Osteocyte (in vitro differentiated cells): ENCODE data around the gene OPA1. TPM values are rescaled to one million over a fixed set of nuclear protein-coding genes. Genes with fewer than 3 reads are reported as not detected.
A peak's percentile ranks its signal among the peaks of the same experiment; 100 is the strongest.

Experiments used
- DNase-seq: peaks from one replicate; pipeline ENCODE4 v3.0.0; 2021; ENCODE audit warnings: mixed read lengths; ENCODE audit not compliant: unreplicated experiment; ENCODE audit errors: extremely low spot score
- H3K27ac Mint-ChIP-seq: one replicate; pipeline ENCODE4 v1.8.0; 2021; ENCODE audit warnings: mild to moderate bottlenecking, mixed read lengths; ENCODE audit not compliant: unreplicated experiment
- H3K27me3 Mint-ChIP-seq: one replicate; pipeline ENCODE4 v1.8.0; 2021; ENCODE audit warnings: mixed read lengths; ENCODE audit not compliant: unreplicated experiment
- H3K36me3 Mint-ChIP-seq: one replicate; pipeline ENCODE4 v1.8.0; 2021; ENCODE audit warnings: mixed read lengths; ENCODE audit not compliant: unreplicated experiment
- H3K4me1 Mint-ChIP-seq: one replicate; pipeline ENCODE4 v1.8.0; 2021; ENCODE audit warnings: mixed read lengths; ENCODE audit not compliant: unreplicated experiment
- H3K4me3 Mint-ChIP-seq: one replicate; pipeline ENCODE4 v1.8.0; 2021; ENCODE audit warnings: mild to moderate bottlenecking, moderate library complexity, mixed read lengths; ENCODE audit not compliant: unreplicated experiment
- H3K9me3 Mint-ChIP-seq: one replicate; pipeline ENCODE4 v1.8.0; 2021; ENCODE audit warnings: mixed read lengths; ENCODE audit not compliant: unreplicated experiment
- total RNA-seq: library from RNA; stranded (reverse); gene quantifications from 2 replicates; pipeline ENCODE4 v1.2.1, GENCODE V29; 2021
- TF ChIP-seq, protein P1 (sequence below): fragments of 200-600 bp; sonication (generic); IDR thresholded peaks from 2 replicates; pipeline ENCODE4 v1.5.0; 2021; ENCODE audit warnings: antibody characterized with exemption, mild to moderate bottlenecking, moderate library complexity

The OPA1 gene
- total RNA-seq, 1 donor from 2014 or later, result 49.6 TPM

DNA sequence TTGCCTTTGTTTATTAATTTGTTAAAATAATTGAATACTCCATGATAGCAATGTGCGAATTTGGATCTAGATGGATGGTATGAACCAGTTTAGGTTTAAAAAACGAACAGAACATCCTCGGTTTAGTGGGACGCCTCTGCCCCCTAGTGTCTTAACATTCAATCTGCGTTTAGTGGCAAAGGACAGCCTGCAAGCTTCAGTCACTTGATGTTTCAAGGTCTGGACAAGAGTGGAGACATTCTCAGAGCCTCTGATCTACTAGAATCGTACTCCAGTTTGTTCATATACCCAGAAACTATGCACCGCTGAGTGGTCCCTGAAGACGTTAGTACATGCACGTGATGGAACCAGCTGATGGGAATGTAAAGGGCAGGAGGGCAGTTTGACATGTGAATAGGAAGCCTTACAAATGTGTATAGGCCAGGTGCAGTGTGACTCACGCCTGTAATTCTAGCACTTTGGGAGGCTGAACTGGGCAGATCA, 20.5 kb upstream of the OPA1 start:
- Mint-ChIP-seq H3K9me3 (no peaks in the 10 kb centered on the region), H3K27ac (no peak overlapping the region), H3K4me3 (no peak overlapping the region), H3K27me3 (peaks cover 11% of the 10 kb centered on the region), H3K36me3 (no peaks in the 10 kb centered on the region), H3K4me1 (no peaks in the 10 kb centered on the region)
- TF ChIP-seq, protein P1, sequence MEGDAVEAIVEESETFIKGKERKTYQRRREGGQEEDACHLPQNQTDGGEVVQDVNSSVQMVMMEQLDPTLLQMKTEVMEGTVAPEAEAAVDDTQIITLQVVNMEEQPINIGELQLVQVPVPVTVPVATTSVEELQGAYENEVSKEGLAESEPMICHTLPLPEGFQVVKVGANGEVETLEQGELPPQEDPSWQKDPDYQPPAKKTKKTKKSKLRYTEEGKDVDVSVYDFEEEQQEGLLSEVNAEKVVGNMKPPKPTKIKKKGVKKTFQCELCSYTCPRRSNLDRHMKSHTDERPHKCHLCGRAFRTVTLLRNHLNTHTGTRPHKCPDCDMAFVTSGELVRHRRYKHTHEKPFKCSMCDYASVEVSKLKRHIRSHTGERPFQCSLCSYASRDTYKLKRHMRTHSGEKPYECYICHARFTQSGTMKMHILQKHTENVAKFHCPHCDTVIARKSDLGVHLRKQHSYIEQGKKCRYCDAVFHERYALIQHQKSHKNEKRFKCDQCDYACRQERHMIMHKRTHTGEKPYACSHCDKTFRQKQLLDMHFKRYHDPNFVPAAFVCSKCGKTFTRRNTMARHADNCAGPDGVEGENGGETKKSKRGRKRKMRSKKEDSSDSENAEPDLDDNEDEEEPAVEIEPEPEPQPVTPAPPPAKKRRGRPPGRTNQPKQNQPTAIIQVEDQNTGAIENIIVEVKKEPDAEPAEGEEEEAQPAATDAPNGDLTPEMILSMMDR, result peak; percentile 85
- DNase-seq, result no peak

DNA sequence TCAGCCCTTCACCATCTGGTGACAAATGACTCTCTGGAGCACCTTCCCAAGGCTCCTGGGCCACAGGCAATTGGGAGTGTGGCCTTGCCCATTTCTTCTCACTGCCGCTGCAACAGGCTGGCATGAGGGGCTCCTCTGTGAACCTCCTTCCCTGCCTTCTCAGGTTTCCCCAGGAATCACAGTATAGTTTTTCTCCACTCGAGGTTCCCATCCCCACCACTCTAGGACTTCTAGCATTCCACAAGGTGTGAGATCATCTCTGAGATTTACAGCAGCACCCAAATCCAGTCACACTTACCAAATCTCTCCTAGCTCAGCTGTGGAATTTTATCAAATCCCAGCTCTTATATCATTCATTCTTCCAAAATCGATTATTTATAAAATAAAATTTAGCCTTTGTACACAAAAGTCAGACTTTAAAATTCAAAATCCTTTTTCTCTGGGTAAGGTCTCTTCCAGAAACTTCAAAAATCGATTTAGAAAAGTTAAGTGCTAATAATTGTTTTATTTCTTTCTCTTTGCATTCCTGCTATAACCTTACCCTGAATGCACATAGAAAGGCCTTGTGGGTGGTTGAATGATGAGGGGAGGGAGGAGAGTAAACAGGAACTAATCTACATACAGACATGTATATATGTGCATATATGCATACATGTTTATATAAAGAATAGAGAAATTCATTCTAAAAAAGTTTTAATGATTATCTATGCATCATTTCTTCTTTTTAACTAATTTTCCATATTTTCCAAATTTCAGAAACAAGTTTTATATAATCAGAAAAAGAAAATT, 19.4 kb upstream of the OPA1 start:
- DNase-seq, result no peak
- Mint-ChIP-seq H3K27ac (no peak overlapping the region), H3K4me1 (no peaks in the 10 kb centered on the region), H3K9me3 (no peaks in the 10 kb centered on the region), H3K4me3 (no peak overlapping the region), H3K36me3 (no peaks in the 10 kb centered on the region), H3K27me3 (peaks cover 7% of the 10 kb centered on the region)
- TF ChIP-seq, protein P1, result no peak

DNA sequence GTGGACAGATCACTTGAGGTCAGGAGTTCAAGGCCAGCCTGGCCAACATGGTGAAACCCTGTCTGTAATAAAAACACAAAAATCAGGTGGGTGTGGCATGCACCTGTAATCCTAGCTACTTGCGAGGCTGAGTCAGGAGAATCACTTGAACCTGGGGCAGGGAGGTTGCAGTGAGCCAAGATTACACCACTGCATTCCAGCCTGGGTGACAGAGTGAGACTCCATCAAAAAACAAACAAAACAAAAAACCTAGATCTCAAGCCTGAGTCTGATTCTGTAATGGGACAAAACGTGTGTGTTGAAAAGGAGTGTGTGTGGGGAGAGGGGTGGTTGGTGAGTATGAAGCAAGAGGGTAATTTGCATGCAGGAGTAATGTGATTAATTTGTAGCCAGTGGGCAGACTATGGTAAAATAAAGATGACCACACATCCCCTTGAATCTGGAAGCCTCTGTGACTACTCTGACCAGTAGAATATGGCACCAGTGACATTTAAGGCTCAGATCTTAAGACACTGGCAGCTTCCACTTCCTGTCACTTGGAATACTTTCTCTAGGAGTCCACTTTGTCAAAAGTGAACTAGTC, 18.4 kb upstream of the OPA1 start:
- no peaks in the 10 kb centered on the region for H3K4me1 Mint-ChIP-seq
- H3K27ac Mint-ChIP-seq, result no peak overlapping the region
- H3K27me3 Mint-ChIP-seq, result peaks cover 10% of the 10 kb centered on the region
- no peak for DNase-seq
- H3K9me3 Mint-ChIP-seq, result no peaks in the 10 kb centered on the region
- no peaks in the 10 kb centered on the region for H3K36me3 Mint-ChIP-seq
- TF ChIP-seq, protein P1, result no peak
- H3K4me3 Mint-ChIP-seq, result no peak overlapping the region

DNA sequence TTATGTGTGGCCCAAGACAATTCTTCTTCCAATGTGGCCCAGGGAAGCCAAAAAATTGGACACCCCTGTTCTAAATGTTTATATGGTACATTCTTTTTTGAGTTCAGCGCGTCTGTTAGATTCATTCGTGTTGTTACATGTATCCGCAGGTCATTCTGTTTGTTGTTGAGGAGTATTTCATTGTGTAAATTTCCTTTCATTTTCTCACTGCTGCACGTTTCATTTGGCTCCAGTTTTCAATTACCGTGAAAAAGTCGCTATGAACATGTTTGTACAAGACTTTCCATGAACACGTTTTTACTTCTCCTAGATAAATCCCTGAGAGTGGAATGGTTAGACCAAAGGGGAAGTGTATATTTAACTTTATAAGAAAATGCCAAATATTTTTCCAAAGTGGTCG, 7.5 kb upstream of the OPA1 start:
- no peaks in the 10 kb centered on the region for H3K36me3 Mint-ChIP-seq
- H3K4me1 Mint-ChIP-seq, result no peaks in the 10 kb centered on the region
- no peaks in the 10 kb centered on the region for H3K9me3 Mint-ChIP-seq
- TF ChIP-seq, protein P1, result no peak
- DNase-seq, result no peak
- peaks cover 6% of the 10 kb centered on the region for H3K27me3 Mint-ChIP-seq
- no peak overlapping the region for H3K27ac Mint-ChIP-seq
- no peak overlapping the region for H3K4me3 Mint-ChIP-seq

DNA sequence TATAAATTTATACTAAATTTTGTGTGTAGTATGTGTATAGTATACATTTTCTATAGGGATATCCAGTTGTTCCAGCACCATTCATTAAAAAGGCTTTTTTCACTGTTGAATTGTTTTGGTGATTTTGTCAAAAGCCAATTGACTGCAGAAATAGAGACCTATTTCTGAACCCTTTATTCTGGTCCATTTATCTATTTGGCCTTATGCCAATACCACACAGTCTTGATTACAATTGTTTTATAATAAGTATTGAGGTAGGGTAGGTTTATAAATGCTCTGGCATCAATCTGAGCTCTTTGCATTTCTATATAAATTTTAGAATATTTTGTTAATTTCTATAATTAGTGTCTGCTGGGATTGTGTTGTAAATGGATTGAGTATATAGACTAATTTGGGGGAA, 6.5 kb upstream of the OPA1 start:
- no peak for DNase-seq
- H3K4me1 Mint-ChIP-seq, result no peaks in the 10 kb centered on the region
- no peaks in the 10 kb centered on the region for H3K9me3 Mint-ChIP-seq
- no peaks in the 10 kb centered on the region for H3K36me3 Mint-ChIP-seq
- peaks cover 6% of the 10 kb centered on the region for H3K27me3 Mint-ChIP-seq
- TF ChIP-seq, protein P1, result no peak
- no peak overlapping the region for H3K4me3 Mint-ChIP-seq
- no peak overlapping the region for H3K27ac Mint-ChIP-seq
